ENCODE data around the gene TMEM138.

DNA sequence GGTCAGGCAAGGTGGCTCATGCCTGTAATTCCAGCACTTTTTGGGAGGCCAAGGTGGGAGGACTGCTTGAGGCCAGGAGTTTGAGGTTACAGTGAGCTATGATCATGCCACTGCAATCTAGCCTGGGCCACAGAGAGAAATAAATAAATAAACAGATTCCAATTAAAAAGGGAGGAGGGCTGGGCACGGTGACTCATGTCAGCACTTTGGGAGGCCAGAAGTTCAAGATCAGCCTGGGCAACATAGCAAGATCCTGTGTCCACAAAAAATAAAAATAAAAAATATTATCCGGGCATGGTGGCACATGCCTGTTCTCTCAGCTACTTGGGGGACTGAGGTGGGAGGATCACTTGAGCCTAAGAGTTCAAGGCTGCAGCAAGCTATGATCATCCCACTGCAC is 8.0 kb upstream of the TMEM138 start:
- TF ChIP-seq, protein P1, sequence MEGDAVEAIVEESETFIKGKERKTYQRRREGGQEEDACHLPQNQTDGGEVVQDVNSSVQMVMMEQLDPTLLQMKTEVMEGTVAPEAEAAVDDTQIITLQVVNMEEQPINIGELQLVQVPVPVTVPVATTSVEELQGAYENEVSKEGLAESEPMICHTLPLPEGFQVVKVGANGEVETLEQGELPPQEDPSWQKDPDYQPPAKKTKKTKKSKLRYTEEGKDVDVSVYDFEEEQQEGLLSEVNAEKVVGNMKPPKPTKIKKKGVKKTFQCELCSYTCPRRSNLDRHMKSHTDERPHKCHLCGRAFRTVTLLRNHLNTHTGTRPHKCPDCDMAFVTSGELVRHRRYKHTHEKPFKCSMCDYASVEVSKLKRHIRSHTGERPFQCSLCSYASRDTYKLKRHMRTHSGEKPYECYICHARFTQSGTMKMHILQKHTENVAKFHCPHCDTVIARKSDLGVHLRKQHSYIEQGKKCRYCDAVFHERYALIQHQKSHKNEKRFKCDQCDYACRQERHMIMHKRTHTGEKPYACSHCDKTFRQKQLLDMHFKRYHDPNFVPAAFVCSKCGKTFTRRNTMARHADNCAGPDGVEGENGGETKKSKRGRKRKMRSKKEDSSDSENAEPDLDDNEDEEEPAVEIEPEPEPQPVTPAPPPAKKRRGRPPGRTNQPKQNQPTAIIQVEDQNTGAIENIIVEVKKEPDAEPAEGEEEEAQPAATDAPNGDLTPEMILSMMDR (IDR thresholded peaks at IDR 0.05), result no peak
- no peak for TF ChIP-seq POLR2A (IDR thresholded peaks at IDR 0.05)

All from Peyer's patch (tissue), 4 donors.